Prostate gland (tissue), 2 donors: ENCODE results near the gene CDK5RAP2. TPM values are rescaled to one million over a fixed set of nuclear protein-coding genes. Genes with fewer than 3 reads are reported as not detected.

Experiments
- DNase-seq: peaks from one replicate; pipeline ENCODE4 v3.0.0-alpha.2; 2019; ENCODE audit warnings: low spot score
- H3K27ac ChIP-seq, 2 donors: fragments of 200-600 bp; sonication (generic); 2 replicates each; pipeline ENCODE4 v1.5.1; 2017 to 2019
- H3K27me3 ChIP-seq: fragments of 200-600 bp; sonication (generic); replicated peaks from 2 replicates; pipeline ENCODE4 v1.5.1; 2019; ENCODE audit not compliant: insufficient read depth
- H3K36me3 ChIP-seq, 2 donors: fragments of 200-600 bp; sonication (generic); 1 replicate in 1 of 2; 2 replicates in 1 of 2; pipeline versions ENCODE4 v1.5.1 to v1.8.1; 2017 to 2019
- H3K4me1 ChIP-seq: fragments of 200-600 bp; sonication (generic); replicated peaks from 2 replicates; pipeline ENCODE4 v1.5.1; 2019
- H3K4me3 ChIP-seq, 2 donors: fragments of 200-600 bp; sonication (generic); 2 replicates each; pipeline ENCODE4 v1.5.1; 2017 to 2019
- H3K9me3 ChIP-seq: fragments of 200-600 bp; sonication (generic); 2 replicates; pipeline ENCODE4 v1.5.1; 2017
- POLR2A ChIP-seq: fragments of 450-650 bp; IDR thresholded peaks from one replicate; pipeline ENCODE4 v1.6.1; 2016; ENCODE audit warnings: antibody characterized with exemption, mild to moderate bottlenecking
- POLR2AphosphoS5 ChIP-seq: sonication (generic); formaldehyde crosslinking; IDR thresholded peaks from one replicate; pipeline ENCODE4 v1.6.1; 2017; ENCODE audit warnings: antibody characterized with exemption
- WGBS: methylation state at CpG from one replicate; pipeline ENCODE4 v1.1.5; 2018; 5-methylcytosine and 5-hydroxymethylcytosine counted together
- intact Hi-C: fragments of 100-400 bp; cut with DNase I; formaldehyde crosslinking; loops from one replicate; pipeline ENCODE4 v1.14.2; 2022
- total RNA-seq, 2 donors: library from RNA; depleted of rRNA; stranded (reverse); fragments of >200 nt; gene quantifications; one replicate each; pipeline ENCODE4 v1.1.0, GENCODE V29; 2016
- TF ChIP-seq, protein P1 (sequence below), 4 experiments: fragments of 200-600 bp in 2 of 4; fragments of 450-650 bp in 2 of 4; sonication (generic) in 2 of 4; IDR thresholded peaks; 1 replicate in 3 of 4; 2 replicates in 1 of 4; pipeline ENCODE4 v1.5.1; 2016 to 2019; ENCODE audit warnings: antibody characterized with exemption in 4 of 4, mild to moderate bottlenecking in 2 of 4, moderate library complexity in 2 of 4

CDK5RAP2 gene
- total RNA-seq, 2 donors from 2014 or later = 48.6 to 54.1 TPM

DNA sequence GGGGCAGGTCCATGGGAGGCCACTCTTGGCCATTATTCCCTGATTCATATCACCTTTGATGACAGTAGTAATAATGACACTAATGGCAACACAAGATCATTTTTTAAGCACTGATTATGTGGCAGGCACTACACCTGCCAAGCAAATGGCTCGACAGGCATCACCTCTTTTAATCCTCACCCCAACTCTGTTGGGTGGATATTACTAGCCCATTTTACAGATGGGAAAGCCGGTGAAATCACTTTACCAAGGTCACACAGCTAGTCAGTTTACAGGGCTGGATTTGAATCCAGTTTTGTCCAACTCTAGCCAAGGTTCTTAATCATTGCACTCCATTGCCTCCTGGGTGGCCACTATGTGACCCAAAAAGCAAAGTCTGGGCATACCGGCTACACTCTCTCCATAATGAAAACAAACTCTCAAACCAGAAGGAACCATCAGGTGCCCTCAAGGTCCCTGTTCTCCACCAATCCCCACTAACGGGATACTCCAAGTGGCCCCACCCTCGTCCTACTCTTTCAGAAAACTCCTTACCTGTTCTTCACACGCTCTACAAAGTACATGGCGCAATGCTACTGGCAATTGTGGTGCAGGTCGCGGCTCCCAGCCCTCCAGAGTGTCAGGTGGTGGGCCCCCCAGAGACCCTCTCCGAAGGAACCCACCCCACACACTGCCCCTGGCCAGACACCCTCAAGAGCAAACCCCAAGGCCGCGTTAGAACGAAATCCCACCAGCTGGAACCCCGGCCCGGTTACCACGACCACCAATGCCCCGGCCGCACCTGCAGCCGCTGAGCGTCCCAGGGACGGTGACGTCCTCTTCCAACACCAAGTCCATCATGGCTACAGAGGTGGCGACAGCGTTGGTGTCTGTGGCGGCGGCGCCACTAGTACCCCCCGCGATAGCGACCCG, 572 bp downstream of the CDK5RAP2 start:
- Histone ChIP-seq H3K4me1 (peaks cover 7% of the 10 kb centered on the region), H3K9me3 (no peaks in the 10 kb centered on the region), H3K27me3 (no peaks in the 10 kb centered on the region), H3K36me3 (no peaks in the 10 kb centered on the region), H3K27ac (peak overlapping the region; percentile 60 to 63), H3K4me3 (peak overlapping the region; percentile 76 to 77)
- 6% methylated on average over 28 of the region's 31 CpGs for WGBS
- intact Hi-C loops = no loop called here
- DNase-seq = no peak
- no peak for TF ChIP-seq POLR2A
- no peak for TF ChIP-seq POLR2AphosphoS5
- TF ChIP-seq, protein P1, sequence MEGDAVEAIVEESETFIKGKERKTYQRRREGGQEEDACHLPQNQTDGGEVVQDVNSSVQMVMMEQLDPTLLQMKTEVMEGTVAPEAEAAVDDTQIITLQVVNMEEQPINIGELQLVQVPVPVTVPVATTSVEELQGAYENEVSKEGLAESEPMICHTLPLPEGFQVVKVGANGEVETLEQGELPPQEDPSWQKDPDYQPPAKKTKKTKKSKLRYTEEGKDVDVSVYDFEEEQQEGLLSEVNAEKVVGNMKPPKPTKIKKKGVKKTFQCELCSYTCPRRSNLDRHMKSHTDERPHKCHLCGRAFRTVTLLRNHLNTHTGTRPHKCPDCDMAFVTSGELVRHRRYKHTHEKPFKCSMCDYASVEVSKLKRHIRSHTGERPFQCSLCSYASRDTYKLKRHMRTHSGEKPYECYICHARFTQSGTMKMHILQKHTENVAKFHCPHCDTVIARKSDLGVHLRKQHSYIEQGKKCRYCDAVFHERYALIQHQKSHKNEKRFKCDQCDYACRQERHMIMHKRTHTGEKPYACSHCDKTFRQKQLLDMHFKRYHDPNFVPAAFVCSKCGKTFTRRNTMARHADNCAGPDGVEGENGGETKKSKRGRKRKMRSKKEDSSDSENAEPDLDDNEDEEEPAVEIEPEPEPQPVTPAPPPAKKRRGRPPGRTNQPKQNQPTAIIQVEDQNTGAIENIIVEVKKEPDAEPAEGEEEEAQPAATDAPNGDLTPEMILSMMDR (IDR thresholded peaks at IDR 0.05) = no peak

- DNase-seq = no peak
- no peak overlapping the region for H3K27ac ChIP-seq
- H3K4me1 ChIP-seq = peaks cover 19% of the 10 kb centered on the region
- intact Hi-C loops = no loop called here
- H3K36me3 ChIP-seq = no peaks in the 10 kb centered on the region
- no peaks in the 10 kb centered on the region for H3K9me3 ChIP-seq
- WGBS = 67% methylated on average over 2 of the region's 2 CpGs
- no peak overlapping the region for H3K4me3 ChIP-seq
- TF ChIP-seq POLR2A (no peak), POLR2AphosphoS5 (no peak)
- TF ChIP-seq, protein P1 (IDR thresholded peaks at IDR 0.05) = no peak
- H3K27me3 ChIP-seq = no peaks in the 10 kb centered on the region
These were observed 5.5 kb downstream of the CDK5RAP2 start for GRCh38 chr9:120574473-120574872.

DNA sequence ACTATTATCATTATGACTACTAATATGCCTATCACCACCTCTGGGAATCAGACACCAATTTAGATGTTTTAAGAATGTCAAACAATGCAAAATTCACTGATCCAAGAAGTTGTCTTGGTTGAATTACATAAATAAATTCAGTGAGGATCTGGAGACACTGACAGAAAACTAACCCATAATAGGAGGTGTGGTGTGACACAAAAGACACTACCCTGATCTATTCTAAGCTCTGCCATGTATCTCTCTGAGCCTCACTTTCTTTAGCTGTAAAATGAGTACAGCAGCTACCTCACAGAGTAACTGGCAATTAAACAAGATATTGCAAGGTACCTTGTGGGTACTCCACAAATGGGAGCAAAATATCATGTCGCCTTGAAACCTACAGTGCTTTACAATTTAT, 7.5 kb downstream of the CDK5RAP2 start:
- intact Hi-C loops = no loop called here
- Histone ChIP-seq H3K4me1 (peaks cover 13% of the 10 kb centered on the region), H3K36me3 (no peaks in the 10 kb centered on the region), H3K4me3 (no peak overlapping the region), H3K27me3 (no peaks in the 10 kb centered on the region), H3K27ac (peak overlapping the region; percentile 58 to 71), H3K9me3 (no peaks in the 10 kb centered on the region)
- WGBS = 92% methylated on average over 1 of the region's 1 CpG
- TF ChIP-seq, protein P1 (IDR thresholded peaks at IDR 0.05) = no peak
- TF ChIP-seq POLR2AphosphoS5 (no peak), POLR2A (no peak)
- DNase-seq = no peak

- H3K36me3 ChIP-seq = no peaks in the 10 kb centered on the region
- H3K27ac ChIP-seq = peak overlapping the region; percentile 58 to 71
These were observed 8.3 kb downstream of the CDK5RAP2 start for GRCh38 chr9:120571443-120572257.

GRCh38 chr9:120570296-120570695, 9.7 kb downstream of the CDK5RAP2 start:
- TF ChIP-seq POLR2A (no peak), POLR2AphosphoS5 (no peak)
- TF ChIP-seq, protein P1 (IDR thresholded peaks at IDR 0.05) = no peak
- intact Hi-C loops = no loop called here
- Histone ChIP-seq H3K27me3 (no peaks in the 10 kb centered on the region), H3K36me3 (no peaks in the 10 kb centered on the region), H3K9me3 (no peaks in the 10 kb centered on the region), H3K27ac (peak overlapping the region; percentile 15 to 71), H3K4me1 (peaks cover 13% of the 10 kb centered on the region), H3K4me3 (no peak overlapping the region)
- 96% methylated on average over 5 of the region's 5 CpGs for WGBS
- DNase-seq = no peak

More at GRCh38 chr9:120571443-120572257, 8.3 kb downstream of the CDK5RAP2 start:
- 33% methylated on average over 11 of the region's 11 CpGs for WGBS
- Histone ChIP-seq H3K27me3 (no peaks in the 10 kb centered on the region), H3K4me1 (peaks cover 13% of the 10 kb centered on the region), H3K4me3 (no peak overlapping the region), H3K9me3 (no peaks in the 10 kb centered on the region)
- intact Hi-C loops = no loop called here
- DNase-seq = peak; percentile 89
- TF ChIP-seq POLR2A = no peak
- TF ChIP-seq POLR2AphosphoS5 = peak; percentile 66
